PC-3 (cell line): ENCODE data around the gene SNTB2. TPM values are rescaled to one million over a fixed set of nuclear protein-coding genes. Genes with fewer than 3 reads are reported as not detected.

ENCODE experiments used
- ATAC-seq: fragments of 200-7000 bp; cut with Tn5 transposase; 2 replicates; pipeline ENCODE4 v1.9.1; 2020; ENCODE audit warnings: mild to moderate bottlenecking, moderate library complexity
- BruUV-seq: library from RNA; stranded (reverse); fragments of 400-500 nt; replicated peaks from 2 replicates; lab custom pipeline; 2021; lab: Mats Ljungman, UMichigan
- CTCF ChIA-PET: fragments of 300-600 bp; sonication (Branson Sonifier 250); formaldehyde crosslinking; loops from one replicate; lab custom pipeline; 2022; ENCODE audit warnings: antibody characterized with exemption; lab: Charles Lee
- POLR2A ChIA-PET: fragments of 300-600 bp; sonication (Branson Sonifier 250); formaldehyde crosslinking; loops from one replicate; lab custom pipeline; 2022; ENCODE audit warnings: antibody characterized with exemption; ENCODE audit not compliant: unreplicated experiment; lab: Charles Lee
- DNase-seq: peaks from one replicate; pipeline ENCODE4 v3.0.0-alpha.2; 2015
- H2AFZ ChIP-seq: fragments of 300-600 bp; sonication (generic); 2 replicates; pipeline ENCODE4 v1.6.0; 2016; ENCODE audit warnings: antibody characterized with exemption, low read length
- H3F3A ChIP-seq: fragments of 300-600 bp; sonication (generic); one replicate; pipeline ENCODE4 v1.6.0; 2017; ENCODE audit warnings: antibody characterized with exemption, low read length, control low read depth, mild to moderate bottlenecking; ENCODE audit not compliant: unreplicated experiment
- H3K27ac ChIP-seq: fragments of 300-600 bp; sonication (generic); 2 replicates; pipeline ENCODE4 v1.5.1; 2016; ENCODE audit warnings: mild to moderate bottlenecking, low read length
- H3K27me3 ChIP-seq: fragments of 300-600 bp; sonication (generic); 2 replicates; pipeline ENCODE4 v1.6.1; 2016; ENCODE audit warnings: low read length, mixed read lengths
- H3K36me3 ChIP-seq: fragments of 300-600 bp; sonication (generic); 2 replicates; pipeline ENCODE4 v1.6.1; 2016; ENCODE audit warnings: low read depth, mixed run types, low read length, mixed read lengths
- H3K4me1 ChIP-seq: fragments of 300-600 bp; sonication (generic); 2 replicates; pipeline ENCODE4 v1.5.1; 2016; ENCODE audit warnings: low read length; ENCODE audit not compliant: insufficient read depth
- H3K4me2 ChIP-seq: fragments of 300-600 bp; sonication (generic); 2 replicates; pipeline ENCODE4 v1.6.0; 2016; ENCODE audit warnings: low read length
- H3K4me3 ChIP-seq: fragments of 300-600 bp; sonication (generic); 2 replicates; pipeline ENCODE4 v1.5.1; 2016; ENCODE audit warnings: mild to moderate bottlenecking, low read length, mixed read lengths
- H3K79me2 ChIP-seq: fragments of 300-600 bp; sonication (generic); 2 replicates; pipeline ENCODE4 v1.6.1; 2017; ENCODE audit warnings: low read length, mixed read lengths
- H3K9ac ChIP-seq: fragments of 300-600 bp; sonication (generic); 2 replicates; pipeline ENCODE4 v1.6.0; 2016; ENCODE audit warnings: mild to moderate bottlenecking, low read length
- H3K9me2 ChIP-seq: fragments of 300-600 bp; sonication (generic); replicated peaks from 2 replicates; pipeline ENCODE4 v1.6.1; 2016; ENCODE audit warnings: mixed run types, low read length, mixed read lengths
- H3K9me3 ChIP-seq: fragments of 300-600 bp; sonication (generic); 2 replicates; pipeline ENCODE4 v1.6.1; 2016; ENCODE audit warnings: low read length, mixed read lengths
- H4K20me1 ChIP-seq: fragments of 300-600 bp; sonication (generic); 2 replicates; pipeline ENCODE4 v1.6.1; 2016; ENCODE audit warnings: low read length, mixed read lengths
- EZH2 ChIP-seq: fragments of 300-600 bp; sonication (generic); IDR thresholded peaks from one replicate; pipeline ENCODE4 v1.6.1; 2017; ENCODE audit warnings: antibody characterized with exemption, mild to moderate bottlenecking, low read length; ENCODE audit not compliant: unreplicated experiment
- EZH2phosphoT487 ChIP-seq: fragments of 300-600 bp; sonication (generic); IDR thresholded peaks from 2 replicates; pipeline ENCODE4 v1.6.1; 2018; ENCODE audit warnings: mild to moderate bottlenecking, antibody characterized with exemption, low read length, borderline replicate concordance
- intact Hi-C: fragments of 100-400 bp; cut with micrococcal nuclease; formaldehyde crosslinking; loops from 2 replicates; pipeline ENCODE4 v1.9.0; 2023
- total RNA-seq: library from RNA; depleted of rRNA; stranded (reverse); fragments of >200 nt; gene quantifications from 2 replicates; pipeline ENCODE4 v1.2.3, GENCODE V29; 2014
- TF ChIP-seq, protein P1 (sequence below): fragments of 300-600 bp; sonication (generic); conservative IDR thresholded peaks from 2 replicates; pipeline ENCODE4 v1.5.1; 2017; ENCODE audit warnings: antibody characterized with exemption, low read depth, mild to moderate bottlenecking, low read length

The SNTB2 gene
- total RNA-seq, 1 experiment from 2014 or later, result 40.4 TPM

- Histone ChIP-seq H2AFZ (no peak overlapping the region), H3K9ac (no peak overlapping the region), H3F3A (no peaks in the 10 kb centered on the region), H3K27me3 (no peaks in the 10 kb centered on the region), H3K4me1 (peaks cover 19% of the 10 kb centered on the region), H3K4me2 (no peak overlapping the region), H3K9me3 (no peaks in the 10 kb centered on the region), H3K9me2 (no peaks in the 10 kb centered on the region), H3K27ac (no peak overlapping the region), H3K4me3 (no peak overlapping the region), H4K20me1 (peaks cover 1% of the 10 kb centered on the region; the same call in 1 of the 2 replicates), H3K36me3 (no peaks in the 10 kb centered on the region), H3K79me2 (peaks cover 70% of the 10 kb centered on the region)
- BruUV-seq, result no TSS peak
- ATAC-seq, result no peak
- intact Hi-C loops, result no loop called here
- TF ChIP-seq, protein P1, sequence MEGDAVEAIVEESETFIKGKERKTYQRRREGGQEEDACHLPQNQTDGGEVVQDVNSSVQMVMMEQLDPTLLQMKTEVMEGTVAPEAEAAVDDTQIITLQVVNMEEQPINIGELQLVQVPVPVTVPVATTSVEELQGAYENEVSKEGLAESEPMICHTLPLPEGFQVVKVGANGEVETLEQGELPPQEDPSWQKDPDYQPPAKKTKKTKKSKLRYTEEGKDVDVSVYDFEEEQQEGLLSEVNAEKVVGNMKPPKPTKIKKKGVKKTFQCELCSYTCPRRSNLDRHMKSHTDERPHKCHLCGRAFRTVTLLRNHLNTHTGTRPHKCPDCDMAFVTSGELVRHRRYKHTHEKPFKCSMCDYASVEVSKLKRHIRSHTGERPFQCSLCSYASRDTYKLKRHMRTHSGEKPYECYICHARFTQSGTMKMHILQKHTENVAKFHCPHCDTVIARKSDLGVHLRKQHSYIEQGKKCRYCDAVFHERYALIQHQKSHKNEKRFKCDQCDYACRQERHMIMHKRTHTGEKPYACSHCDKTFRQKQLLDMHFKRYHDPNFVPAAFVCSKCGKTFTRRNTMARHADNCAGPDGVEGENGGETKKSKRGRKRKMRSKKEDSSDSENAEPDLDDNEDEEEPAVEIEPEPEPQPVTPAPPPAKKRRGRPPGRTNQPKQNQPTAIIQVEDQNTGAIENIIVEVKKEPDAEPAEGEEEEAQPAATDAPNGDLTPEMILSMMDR, result no peak
- TF ChIP-seq EZH2 (no peak), EZH2phosphoT487 (no peak)
- ChIA-PET CTCF (no interaction called here), POLR2A (no interaction called here)
- no peak for DNase-seq
Observed at GRCh38 chr16:69204172-69204571, 17.2 kb downstream of the SNTB2 start.

DNA sequence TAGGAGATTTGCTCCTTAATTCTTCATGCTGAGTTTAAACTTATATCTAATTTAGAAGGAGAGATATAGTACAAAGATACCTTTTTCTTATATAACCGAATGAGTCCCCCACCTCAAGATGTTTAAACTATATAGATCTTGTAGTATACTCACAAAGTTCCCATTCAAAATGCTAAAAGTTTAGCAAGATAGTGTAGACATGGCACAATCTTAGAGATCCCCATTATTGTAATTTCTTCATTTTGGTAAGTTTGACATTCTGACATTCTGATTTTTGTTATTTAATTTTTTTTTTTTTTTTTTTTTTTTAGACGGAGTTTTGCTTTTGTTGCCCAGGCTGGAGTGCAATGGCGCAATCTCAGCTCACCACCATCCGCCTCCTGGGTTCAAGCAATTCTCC, 22.8 kb downstream of the SNTB2 start:
- no peaks in the 10 kb centered on the region for H3K9me2 ChIP-seq
- CTCF ChIA-PET, result no interaction called here
- no TSS peak for BruUV-seq
- no peaks in the 10 kb centered on the region for H3K4me1 ChIP-seq
- peaks cover 4% of the 10 kb centered on the region; the same call in 1 of the 2 replicates for H4K20me1 ChIP-seq
- H3K9ac ChIP-seq, result no peak overlapping the region
- no peaks in the 10 kb centered on the region for H3K36me3 ChIP-seq
- TF ChIP-seq EZH2phosphoT487 (no peak), EZH2 (no peak)
- TF ChIP-seq, protein P1, result no peak
- no peak overlapping the region for H2AFZ ChIP-seq
- H3F3A ChIP-seq, result no peaks in the 10 kb centered on the region
- intact Hi-C loops, result no loop called here
- peaks cover 44% of the 10 kb centered on the region for H3K79me2 ChIP-seq
- DNase-seq, result no peak
- no peaks in the 10 kb centered on the region for H3K27me3 ChIP-seq
- ATAC-seq, result no peak
- H3K27ac ChIP-seq, result no peak overlapping the region
- no peaks in the 10 kb centered on the region for H3K9me3 ChIP-seq
- no peak overlapping the region for H3K4me2 ChIP-seq
- H3K4me3 ChIP-seq, result no peak overlapping the region
- POLR2A ChIA-PET, result no interaction called here

- Histone ChIP-seq H3K4me1 (peaks cover 49% of the 10 kb centered on the region), H3K9me2 (no peaks in the 10 kb centered on the region), H4K20me1 (0 out of 2 replicates have a peak, but pooled peaks cover 3% of the 10 kb centered on the region), H3K4me2 (peak overlapping the region; percentile 73), H2AFZ (no peak overlapping the region), H3K9ac (no peak overlapping the region), H3K36me3 (no peaks in the 10 kb centered on the region), H3K4me3 (peak overlapping the region; percentile 41; the same call in 1 of the 2 replicates), H3F3A (no peaks in the 10 kb centered on the region), H3K27ac (peak overlapping the region; percentile 76), H3K79me2 (peaks cover 58% of the 10 kb centered on the region), H3K9me3 (no peaks in the 10 kb centered on the region), H3K27me3 (no peaks in the 10 kb centered on the region)
- BruUV-seq, result no TSS peak
- peak; percentile 80 for ATAC-seq
- DNase-seq, result peak; percentile 73
- intact Hi-C loops, result loop anchor here (5.0 kb wide), 1 partner anchor 50 kb away; no protein-coding TSS in a partner anchor
- CTCF ChIA-PET, result interaction anchor here (1.0 kb wide), 1 partner anchor 67 kb away, joined by 6 read pairs; no protein-coding TSS in a partner anchor
- POLR2A ChIA-PET, result interaction anchor here (0.6 kb wide), 1 partner anchor 14 kb away, joined by 4 read pairs; no protein-coding TSS in a partner anchor
- TF ChIP-seq EZH2 (no peak), EZH2phosphoT487 (no peak)
- TF ChIP-seq, protein P1, result no peak
Observed at GRCh38 chr16:69217433-69217832, 30.5 kb downstream of the SNTB2 start.
